ENCODE results near the gene ARID2.

DNA sequence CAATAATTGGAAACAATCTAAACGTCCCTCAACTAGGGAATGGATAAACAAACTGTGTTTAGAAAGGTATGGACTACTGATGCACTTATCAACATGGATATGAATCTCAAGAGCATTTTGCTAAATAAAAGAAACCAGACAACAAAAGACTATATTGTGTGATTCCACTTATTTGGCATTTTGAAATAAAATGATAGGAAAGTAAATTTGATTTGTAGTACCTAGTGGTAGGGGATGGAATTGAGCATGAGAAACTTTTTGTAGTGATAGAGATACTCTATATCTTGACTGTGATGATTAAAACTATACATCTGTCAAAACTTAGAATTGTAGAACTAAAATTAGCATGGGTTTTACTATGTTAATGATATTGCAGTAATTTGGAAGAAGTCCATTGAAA, 87.1 kb downstream of the ARID2 start:
- TF ChIP-seq MZF1 (tag by site-specific recombination; IDR thresholded peaks at IDR 0.05; ENCODE audit: borderline replicate concordance) (no peak), ZNF677 (tag by site-specific recombination; IDR thresholded peaks at IDR 0.05) (no peak), GLIS2 (tag by site-specific recombination; IDR thresholded peaks at IDR 0.05) (no peak), ATF2 (tag by site-specific recombination; IDR thresholded peaks at IDR 0.05; ENCODE audit: low read depth) (no peak)

Data from HEK293 (cell line).